HG03064 (cell line): ENCODE measurements around the gene DACH2.

Experiments used
- ATAC-seq: cut with Tn5 transposase; IDR thresholded peaks from one replicate; pipeline ENCODE4 v1.9.1; 2021; ENCODE audit warnings: low read depth; ENCODE audit not compliant: unreplicated experiment

Gene DACH2

GRCh38 chrX:86295293-86295692, 147.0 kb downstream of the DACH2 start:
- ATAC-seq = no peak

GRCh38 chrX:86322913-86323312, 174.7 kb downstream of the DACH2 start:
- ATAC-seq = no peak

- no peak for ATAC-seq
Observed at GRCh38 chrX:86329174-86329573, 180.9 kb downstream of the DACH2 start.

GRCh38 chrX:86348669-86349068, 200.4 kb downstream of the DACH2 start:
- ATAC-seq = no peak

GRCh38 chrX:86349115-86349514, 200.9 kb downstream of the DACH2 start:
- no peak for ATAC-seq

GRCh38 chrX:86369847-86370630, 221.8 kb downstream of the DACH2 start:
- ATAC-seq = no peak

- no peak for ATAC-seq
Observed at GRCh38 chrX:86370927-86371326, 222.7 kb downstream of the DACH2 start.

- ATAC-seq = no peak
Observed at GRCh38 chrX:86379209-86379608, 231.0 kb downstream of the DACH2 start.

GRCh38 chrX:86383681-86384540, 235.7 kb downstream of the DACH2 start:
- no peak for ATAC-seq

- ATAC-seq = no peak
Observed at GRCh38 chrX:86407371-86407770, 259.1 kb downstream of the DACH2 start.

- ATAC-seq = no peak
Observed at GRCh38 chrX:86421771-86422170, 273.5 kb downstream of the DACH2 start.

GRCh38 chrX:86436116-86436515, 287.9 kb downstream of the DACH2 start:
- no peak for ATAC-seq

- ATAC-seq = no peak
Observed at GRCh38 chrX:86455495-86455894, 307.2 kb downstream of the DACH2 start.

GRCh38 chrX:86460760-86461159, 312.5 kb downstream of the DACH2 start:
- no peak for ATAC-seq

- ATAC-seq = no peak
Observed at GRCh38 chrX:86504297-86504696, 356.0 kb downstream of the DACH2 start.

GRCh38 chrX:86507331-86507730, 359.1 kb downstream of the DACH2 start:
- ATAC-seq = no peak

GRCh38 chrX:86579777-86580176, 431.5 kb downstream of the DACH2 start:
- ATAC-seq = no peak

GRCh38 chrX:86604607-86605006, 456.4 kb downstream of the DACH2 start:
- no peak for ATAC-seq

GRCh38 chrX:86696951-86697350, 548.7 kb downstream of the DACH2 start:
- no peak for ATAC-seq

- ATAC-seq = no peak
Observed at GRCh38 chrX:86711531-86712180, 563.4 kb downstream of the DACH2 start.

- no peak for ATAC-seq
Observed at GRCh38 chrX:86714441-86714840, 566.2 kb downstream of the DACH2 start.
